ENCODE data around the gene OPRL1.

OPRL1 gene

DNA sequence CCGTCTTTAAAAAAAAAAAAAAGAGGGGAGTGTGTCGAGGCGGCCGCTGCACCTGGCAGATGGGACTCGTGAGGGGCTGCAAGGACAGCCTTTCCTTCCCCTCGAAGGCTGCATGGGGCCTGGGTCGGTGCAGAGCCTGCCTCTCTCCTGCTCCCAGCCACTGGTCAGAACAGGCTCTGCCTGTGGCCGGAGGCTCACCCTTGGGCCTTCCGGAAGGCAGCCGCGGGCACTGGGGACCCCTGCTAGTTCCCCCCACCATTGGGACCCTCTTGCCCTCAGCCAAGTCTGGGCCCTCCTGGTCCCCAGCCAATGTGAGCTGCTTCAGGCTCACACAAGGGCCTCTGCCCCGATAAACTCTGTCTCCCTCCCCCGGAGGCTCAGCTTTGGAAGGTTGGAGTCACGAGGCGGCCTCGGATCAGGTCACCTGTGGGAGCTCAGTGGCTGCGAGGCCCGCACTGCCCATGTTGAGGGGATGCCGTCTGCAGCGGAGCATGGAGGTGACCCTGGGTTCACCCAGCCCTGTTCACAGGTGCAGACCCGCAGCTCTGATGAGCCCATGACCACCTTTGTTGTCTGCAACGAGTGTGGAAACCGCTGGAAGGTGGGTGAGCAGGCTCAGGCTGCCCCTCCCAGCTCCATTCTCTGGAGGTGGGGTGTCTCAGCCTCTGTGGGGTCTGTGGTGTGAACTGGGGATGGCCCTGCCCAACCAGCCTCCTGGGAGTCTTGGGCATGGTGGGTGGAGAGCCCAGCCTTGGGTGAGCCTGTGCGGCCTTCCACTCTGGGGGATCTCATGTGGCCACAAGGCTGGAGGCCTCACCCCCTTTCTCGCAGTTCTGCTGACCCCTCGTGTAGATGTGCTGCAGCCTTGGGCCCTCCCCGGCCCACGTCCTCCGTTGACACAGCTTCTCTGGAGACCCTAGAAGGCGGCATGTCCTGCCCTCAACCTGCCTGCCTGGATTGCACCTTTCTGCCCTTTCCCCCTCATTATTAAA, 8.2 kb upstream of the OPRL1 start:
- no peak for DNase-seq (ENCODE audit: low read depth in 1 of 2, low spot score in 1 of 2)

DNA sequence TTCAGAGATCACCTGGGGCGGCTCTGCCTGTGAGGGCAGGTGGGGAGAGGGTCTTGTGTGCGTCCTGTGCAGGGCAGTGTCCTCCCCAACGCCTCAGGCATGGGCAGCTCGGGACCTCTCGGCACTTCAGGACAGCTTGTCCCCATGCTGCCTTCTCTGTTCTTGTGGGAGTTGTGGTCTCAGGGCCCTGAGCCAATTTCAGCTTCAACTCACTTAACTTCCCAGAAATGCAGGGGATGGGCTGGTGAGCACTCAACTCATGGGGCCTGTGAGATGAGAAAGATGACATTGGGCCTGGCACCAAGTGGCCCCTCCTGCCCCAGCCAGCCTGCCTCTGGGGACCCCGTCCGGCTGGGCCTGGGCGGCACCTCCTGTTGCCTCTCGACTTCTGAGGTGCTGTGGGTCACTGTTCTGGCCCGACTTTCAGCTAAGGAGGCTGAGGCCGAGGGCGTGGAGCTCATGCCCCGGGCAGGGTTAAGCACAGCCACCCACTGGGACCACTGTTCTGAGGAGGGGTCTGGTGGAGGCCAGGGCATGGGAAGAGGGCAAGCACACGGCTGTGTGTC, 7.3 kb upstream of the OPRL1 start:
- no peak for DNase-seq (ENCODE audit: low read depth in 1 of 2, low spot score in 1 of 2)

DNA sequence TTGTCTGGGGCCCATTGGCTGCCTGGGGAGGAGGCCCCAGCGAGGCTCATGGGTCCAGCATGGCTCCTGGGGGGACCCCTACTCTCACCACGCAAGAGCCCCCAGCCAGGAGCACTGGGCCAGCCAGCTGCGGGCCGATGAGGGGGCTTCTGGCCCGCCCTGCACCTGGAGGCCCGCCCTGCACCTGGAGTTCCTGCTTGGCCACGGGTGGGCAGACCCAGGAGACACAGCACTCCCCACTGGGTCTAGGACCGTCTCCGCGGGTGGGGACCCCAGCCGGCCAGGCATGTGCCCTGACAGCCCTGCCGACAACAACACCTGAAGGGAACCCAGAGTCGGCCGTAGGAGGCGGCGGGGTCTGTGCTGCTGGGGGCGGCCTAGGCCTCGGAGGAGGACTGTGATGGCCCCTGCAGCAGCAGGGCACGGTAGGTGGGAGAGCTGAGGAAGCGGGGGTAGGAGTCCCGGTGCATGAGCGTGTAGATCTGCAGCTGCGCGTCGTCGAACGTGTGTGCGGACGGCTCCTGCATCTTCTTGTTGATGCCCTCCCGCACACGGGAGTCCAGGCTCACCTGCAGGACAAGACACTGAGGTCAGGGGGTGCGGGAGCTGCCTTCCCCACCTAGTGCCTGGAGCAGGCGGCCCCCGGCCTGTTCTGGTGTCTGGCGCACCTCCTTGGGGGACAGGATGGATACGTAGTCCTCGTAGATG, 6.3 kb upstream of the OPRL1 start:
- DNase-seq (ENCODE audit: low read depth in 1 of 2, low spot score in 1 of 2): no peak

DNA sequence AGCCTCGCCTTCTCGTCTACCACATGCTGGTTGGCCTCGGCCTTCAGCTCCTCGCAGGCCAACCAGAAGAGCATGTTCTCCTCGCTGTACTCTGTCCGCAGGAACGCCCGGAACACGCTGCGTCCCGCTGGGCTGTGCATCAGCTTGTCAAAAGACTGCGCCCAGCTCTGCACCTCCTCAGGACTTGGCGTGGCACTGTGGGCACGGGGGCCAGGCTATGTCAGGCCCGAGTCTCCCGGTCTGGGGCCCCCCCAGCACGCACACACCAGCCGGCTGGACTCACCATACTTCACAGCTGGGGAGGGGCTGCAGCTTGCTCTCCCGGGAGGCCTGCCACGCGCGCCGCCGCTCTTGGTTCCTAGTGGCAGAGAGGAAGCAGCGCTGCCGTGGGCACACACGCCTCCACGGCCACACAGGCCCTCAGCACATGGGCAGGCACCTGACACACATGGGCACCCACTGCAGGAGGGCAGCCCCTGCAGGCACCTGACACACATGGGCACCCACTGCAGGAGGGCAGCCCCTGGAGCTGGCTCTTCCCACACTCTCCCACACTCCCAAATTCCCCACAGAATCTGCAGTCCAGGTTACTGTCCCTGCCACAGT, 5.6 kb upstream of the OPRL1 start:
- DNase-seq (ENCODE audit: low read depth in 1 of 2, low spot score in 1 of 2): no peak

DNA sequence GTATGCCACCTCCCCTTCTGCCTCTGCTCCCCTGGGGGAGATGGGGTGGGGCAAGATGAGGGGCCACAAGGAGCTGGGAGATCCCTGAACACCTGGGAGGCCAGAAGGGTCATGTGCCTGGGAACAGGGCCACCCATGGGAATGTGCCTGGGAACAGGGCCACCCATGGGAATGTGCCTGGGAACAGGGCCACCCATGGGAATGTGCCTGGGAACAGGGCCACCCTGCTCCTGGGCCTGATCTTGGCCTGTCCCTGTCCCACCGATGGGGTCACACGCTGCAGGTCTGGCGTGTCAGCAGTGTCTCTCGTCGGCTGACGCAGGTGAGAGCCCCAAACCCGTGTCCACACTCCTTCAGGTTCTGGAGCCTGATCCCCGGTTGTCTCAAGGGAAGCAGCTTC, 4.9 kb upstream of the OPRL1 start:
- no peak for DNase-seq (ENCODE audit: low read depth in 1 of 2, low spot score in 1 of 2)

DNA sequence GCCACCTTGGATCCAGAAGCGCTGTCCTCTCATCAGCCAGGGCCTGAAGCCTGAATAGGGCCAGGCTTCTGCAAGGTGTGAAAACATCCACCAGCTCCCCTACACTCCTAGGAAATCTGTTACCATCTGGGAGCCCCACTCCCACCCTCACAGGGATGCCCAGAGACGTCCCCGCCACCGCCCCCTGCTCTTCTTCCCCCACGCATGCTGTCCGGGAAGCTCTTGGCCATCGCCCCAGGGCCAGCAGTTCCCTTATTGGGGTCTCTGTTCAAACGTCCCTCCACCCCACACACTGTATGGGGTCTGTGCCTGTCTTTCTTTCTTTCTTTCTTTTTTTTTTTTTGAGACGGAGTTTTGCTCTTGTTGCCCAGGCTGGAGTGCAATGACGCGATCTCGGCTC, 4.3 kb upstream of the OPRL1 start:
- no peak for DNase-seq (ENCODE audit: low read depth in 1 of 2, low spot score in 1 of 2)

DNA sequence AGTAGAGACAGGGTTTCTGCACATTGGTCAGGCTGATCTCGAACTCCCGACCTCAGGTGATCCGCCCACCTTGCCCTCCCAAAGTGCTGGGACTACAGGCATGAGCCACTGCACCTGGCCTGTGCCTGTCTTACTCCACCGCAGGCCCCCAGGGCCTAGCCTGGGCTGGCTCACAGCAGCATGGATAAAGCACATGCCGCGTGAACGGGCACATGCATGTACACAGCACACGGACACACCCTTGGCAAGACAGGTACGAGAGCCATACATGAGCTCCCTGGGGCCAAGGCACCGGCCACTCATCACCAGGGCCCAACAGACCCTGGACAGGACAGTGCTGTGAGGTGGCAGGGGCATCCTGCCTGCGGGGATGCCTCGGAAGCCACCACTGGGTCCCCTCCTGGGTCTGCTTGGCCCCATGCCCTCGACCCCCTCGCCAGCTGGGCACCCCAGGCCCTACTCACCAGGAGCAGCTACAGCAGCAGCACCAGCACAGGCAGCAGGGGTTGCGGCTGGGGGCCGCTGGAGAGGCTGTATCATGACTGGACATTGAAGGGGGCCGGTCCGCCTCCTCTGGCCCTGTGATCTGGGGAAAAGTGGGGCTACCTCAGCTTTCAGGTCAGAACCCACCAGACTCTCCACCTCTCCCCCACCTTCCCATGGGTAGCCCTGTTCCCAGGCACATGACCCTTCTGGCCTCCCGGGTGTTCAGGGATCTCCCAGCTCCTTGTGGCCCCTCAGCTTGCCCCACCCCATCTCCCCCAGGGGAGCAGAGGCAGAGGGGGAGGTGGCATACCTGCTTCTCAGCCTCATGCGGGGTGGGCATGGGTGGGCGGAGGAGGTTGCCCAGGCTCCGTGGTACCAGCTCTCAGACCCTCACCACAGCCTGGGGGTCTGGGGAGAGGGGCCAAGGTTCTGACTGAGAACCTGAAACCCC, 3.6 kb upstream of the OPRL1 start:
- DNase-seq (ENCODE audit: low read depth in 1 of 2, low spot score in 1 of 2): no peak

DNA sequence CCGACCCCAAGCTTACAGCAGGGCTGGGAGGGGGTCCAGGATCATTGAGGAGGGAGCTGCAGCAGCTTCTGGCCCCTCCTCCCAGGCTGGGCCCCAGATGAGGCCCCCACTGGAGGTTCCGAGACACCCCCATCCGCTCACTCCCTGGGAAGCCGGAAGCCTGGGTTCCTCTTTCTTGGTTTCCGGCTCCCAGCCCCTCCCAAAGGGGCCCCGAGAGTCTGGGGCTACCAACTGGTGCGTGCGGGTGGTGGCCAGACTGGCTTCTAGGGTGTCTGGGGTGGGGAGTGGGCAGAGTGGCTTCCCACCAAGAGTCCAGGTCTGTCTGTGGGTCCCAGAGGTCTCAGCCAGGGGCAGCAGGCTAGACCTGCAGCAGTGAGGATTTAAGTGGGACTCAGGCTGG, 2.8 kb upstream of the OPRL1 start:
- no peak for DNase-seq (ENCODE audit: low read depth in 1 of 2, low spot score in 1 of 2)

DNA sequence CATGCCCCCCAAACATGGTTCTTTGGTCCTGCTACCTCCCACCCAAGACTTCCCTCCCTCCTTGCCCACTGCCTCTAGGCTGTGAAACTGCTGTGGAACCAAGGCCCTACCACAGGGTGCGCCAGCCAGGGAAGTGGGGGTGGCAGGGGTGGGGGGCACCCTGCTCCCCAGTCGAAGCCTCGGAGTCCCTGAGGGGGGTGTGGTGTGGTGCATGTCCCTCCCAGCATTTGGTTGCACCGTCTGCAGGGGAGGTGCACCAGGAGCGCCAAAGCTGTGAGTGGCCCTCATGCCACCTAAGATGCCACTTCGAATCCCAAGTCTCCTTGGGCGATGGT, 2.4 kb upstream of the OPRL1 start:
- DNase-seq (ENCODE audit: low read depth in 1 of 2, low spot score in 1 of 2): no peak

DNA sequence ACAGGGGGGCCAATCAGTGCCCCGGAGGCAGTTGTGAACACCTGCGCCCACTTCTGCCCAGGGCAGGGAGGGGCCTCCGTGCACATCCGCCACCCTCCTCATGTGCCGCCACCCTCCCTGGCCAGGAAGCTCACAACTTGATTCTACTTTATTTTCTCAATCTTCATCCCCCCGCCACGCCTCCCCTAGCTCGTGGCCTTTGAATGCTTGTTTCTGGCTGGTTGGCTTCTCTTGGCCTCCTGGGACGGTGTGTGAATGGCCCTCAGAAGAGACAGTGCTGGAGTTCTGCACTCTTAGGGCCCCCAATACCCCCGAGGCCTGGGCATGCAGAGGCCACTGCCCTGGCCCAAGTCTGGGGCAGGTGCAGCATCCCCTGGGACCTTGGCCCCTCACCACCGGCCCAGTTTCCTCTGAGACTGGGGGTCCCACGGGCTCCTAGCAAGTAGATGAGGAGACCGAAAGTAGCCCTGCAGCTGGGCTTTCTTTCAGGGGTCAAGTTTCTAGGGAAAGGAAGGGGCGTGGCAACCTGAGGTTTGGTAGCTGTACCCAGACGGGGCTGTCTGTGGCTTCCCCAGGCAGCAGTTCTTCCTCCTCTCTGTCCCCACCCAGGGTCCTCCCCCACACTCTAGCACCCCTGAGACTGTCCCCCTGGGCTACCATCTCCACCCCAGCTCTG, 1.9 kb upstream of the OPRL1 start:
- DNase-seq (ENCODE audit: low read depth in 1 of 2, low spot score in 1 of 2): peak; percentile 29 to 46

DNA sequence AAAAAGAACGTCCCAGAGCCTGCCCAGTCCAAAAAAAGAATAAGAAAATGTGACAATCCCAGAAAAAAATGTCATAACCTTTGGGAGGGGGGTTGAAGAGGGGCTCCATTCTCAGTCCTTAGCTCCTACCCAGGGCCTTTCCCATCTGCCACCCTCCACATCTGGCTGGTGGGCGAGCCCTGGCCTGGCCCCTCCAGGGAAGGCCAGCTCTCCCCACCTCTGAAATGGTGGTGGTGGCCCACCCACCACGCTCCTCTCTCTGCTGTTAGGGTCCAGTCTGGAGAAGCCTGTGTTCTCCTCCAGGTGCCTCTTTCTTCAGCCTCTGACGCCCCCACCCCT, 979 bp upstream of the OPRL1 start:
- no peak for DNase-seq (ENCODE audit: low read depth in 1 of 2, low spot score in 1 of 2)

DNA sequence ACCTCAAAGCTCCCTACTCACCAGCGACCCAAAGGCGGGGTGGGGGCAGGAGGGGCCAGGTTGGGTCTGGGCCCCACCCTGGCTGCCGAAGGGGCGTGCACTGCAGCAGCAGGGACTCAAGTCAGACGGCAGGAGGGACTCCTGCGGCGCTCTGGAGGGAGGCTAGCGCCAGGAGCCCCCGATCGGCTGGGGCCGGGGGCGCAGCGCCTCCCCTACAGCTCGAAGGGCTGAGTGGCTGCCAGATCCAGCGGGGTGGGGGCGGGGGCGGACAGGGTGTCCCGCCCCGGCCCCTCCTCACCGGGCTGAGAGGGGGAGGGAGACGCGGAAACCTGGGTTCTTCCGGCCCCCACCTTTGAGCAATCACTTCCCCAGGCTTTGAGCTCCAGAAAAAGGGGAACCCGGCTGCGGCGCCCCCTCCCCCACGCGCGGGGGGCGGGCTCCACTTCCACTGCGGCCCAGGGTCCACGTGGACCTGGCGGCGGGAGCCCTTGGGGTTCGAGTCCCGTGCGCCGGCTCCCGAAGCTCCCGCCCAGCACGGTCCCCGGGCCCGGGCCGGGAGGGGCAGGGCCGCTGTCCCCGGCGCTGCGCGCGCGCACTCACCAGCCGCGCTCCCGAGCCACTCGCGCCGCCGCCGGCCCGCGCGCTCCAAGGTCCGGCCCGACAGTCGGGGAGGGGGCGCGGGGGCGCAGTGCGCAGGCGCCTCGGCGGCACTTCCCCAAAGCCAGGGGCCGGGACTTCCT, 439 bp upstream of the OPRL1 start, which contains the start of gene RGS19:
TSS of gene RGS19 (minus strand) at position 246 of the 740 bp plus-strand sequence. CDS start 2,632 bp downstream, outside the sequence.
- DNase-seq (ENCODE audit: low read depth in 1 of 2, low spot score in 1 of 2): peak; percentile 36 to 52

DNA sequence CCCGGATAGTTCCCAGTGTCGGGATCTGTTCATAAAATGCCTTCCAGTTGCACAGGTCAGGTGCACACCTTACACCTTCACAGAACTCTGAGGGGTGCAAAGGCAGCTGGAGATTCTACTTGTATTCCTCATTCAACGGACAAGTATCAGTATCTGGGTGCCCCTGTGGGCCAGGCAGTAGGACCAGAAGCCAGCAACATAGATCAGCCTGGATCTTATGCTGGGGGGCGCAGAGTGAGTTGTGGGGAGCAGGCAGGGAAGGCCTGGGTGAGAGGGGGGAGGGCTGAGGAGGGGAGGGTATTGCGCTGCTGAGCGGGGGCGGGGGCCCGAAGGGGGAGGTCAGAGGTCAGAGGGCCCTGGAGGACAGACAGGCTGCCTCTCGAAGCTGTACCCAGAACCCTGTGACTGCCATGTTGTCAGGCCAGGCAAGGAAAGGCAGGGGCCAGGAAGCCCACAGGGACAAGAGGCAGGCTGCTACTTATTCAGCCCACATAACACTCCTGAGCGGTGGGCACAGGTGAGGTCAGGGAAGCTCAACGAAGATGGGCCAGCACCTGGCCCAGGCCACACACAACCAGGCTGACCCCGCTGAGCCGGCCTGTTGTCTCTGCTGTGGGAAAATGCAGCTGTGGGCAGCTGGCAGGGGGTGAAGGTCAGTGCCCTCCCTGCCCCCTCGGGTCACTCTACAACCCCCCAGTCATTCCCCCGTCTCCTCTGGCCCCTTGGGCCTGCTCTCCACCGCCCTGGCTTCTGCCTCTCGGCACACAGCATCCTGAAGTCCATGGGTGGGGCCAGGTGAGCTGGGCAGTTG, 1.1 kb downstream of the OPRL1 start:
- DNase-seq (ENCODE audit: low read depth in 1 of 2, low spot score in 1 of 2): no peak

DNA sequence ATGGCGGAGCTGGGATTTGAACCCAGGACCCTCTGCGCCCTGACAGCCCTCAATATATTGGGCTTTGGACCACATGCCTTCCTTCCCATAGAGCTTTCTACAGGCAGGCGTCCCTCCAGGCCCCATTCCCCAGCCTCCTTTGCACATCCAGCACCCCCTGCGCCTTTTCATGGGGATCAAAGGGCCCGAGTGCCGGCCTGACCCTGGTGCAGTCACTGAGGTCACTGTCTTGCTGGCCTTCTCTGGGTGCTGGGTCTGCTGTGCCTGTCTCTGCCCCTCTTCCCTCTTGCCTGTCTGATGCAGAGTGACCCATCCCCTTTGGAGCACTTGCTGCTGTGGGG, 1.7 kb downstream of the OPRL1 start:
- DNase-seq (ENCODE audit: low read depth in 1 of 2, low spot score in 1 of 2): no peak

DNA sequence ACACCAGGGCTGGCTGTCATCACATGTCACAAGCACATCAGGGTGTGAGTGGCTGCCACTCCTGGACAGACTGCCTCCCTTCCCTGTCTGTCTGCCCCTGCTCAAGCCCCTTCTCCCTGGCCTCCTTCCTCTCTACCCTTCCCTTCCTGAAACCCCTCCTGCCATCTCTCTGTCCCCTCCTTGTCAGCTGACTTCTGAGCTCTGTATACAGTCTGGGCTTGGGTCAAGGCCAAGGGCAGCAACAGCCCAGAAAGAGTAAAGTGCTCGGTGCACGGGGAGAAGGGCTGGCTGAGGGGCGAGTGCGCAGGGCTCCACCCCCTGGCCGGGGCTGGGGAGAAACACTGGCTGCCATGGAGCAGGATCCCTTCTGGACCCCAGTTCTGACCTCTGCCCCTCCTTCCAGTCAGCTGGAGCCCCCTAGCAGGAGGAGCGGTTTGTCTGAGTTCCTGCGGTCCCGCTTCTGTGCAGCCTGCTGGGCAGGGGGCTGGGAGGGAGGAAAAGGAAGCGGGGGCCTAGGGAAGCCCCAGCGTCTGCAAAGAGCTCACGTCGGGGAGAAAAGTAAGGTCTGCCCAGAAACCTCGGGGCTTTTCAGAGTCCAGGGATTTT, 2.3 kb downstream of the OPRL1 start:
- DNase-seq (ENCODE audit: low read depth in 1 of 2, low spot score in 1 of 2): no peak

DNA sequence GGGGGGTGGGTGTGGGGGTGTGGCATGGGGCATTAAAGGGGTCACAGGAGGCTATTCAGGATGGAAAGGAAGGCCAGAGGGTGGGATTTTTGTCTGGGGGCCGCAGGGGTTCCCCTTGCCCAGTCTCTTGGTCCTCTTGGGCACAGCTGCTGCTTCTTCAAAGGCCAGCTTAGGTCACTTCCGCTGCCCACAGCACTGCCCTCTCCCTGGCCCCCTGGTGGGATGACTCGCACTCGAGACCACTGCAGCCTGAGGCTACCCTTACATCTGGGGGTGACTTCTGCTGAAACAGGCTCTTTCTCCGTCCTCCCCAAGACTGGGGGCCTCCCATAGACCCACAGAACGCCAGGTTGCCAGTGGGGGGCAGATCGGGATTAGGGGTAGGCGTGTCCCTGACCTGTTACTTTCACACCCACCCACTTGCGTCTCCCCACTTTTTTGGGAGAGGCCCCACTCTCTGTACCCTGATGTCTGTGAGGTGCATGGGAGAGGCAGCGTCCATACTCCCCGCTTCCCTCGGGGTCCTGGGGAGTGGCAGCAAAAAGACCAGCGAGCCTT, 3.0 kb downstream of the OPRL1 start:
- DNase-seq (ENCODE audit: low read depth in 1 of 2, low spot score in 1 of 2): no peak

DNA sequence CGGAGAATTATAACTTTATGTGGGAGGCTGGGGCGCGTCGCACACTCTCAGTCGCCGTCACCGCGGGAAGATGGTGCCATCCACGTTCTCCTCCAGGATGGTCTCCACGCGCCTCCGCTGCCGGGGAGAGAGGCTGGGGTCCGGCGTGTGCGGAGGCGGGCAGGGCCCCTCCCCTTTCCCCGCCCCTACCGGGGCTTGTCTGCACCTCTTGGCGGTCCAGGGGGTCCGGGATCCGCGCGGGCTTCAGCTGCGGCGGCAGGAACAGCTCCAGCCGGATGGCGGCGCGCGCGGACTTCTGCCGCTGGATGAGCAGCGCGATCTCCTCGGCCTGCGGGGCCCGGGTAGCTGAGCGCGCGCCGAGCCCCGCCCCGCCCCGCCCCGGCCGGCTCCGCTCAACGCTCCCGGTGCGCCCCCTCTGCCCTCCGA, 3.5 kb downstream of the OPRL1 start:
- DNase-seq (ENCODE audit: low read depth in 1 of 2, low spot score in 1 of 2): peak; percentile 40 to 45

Measured in activated T-helper 1 cell treated with anti-CD3 and anti-CD28 coated beads, Interleukin-2, amount 50 U/mL, for 16 hours (primary cell).